Vagina (tissue), 2 donors: ENCODE data around the gene HSD11B2.

Experiments
- POLR2A ChIP-seq, 2 donors: fragments of 450-650 bp; IDR thresholded peaks; one replicate each; pipeline ENCODE4 v1.6.1; 2017; ENCODE audit warnings: antibody characterized with exemption in 2 of 2, mild to moderate bottlenecking in 2 of 2, moderate library complexity in 2 of 2
- POLR2AphosphoS5 ChIP-seq, 2 donors: sonication (generic); formaldehyde crosslinking; IDR thresholded peaks; one replicate each; pipeline ENCODE4 v1.9.0; 2017; ENCODE audit warnings: antibody characterized with exemption in 2 of 2, mild to moderate bottlenecking in 2 of 2, low read depth in 1 of 2; ENCODE audit not compliant: insufficient read depth in 1 of 2
- TF ChIP-seq, protein P1 (sequence below), 3 experiments: fragments of 450-650 bp in 2 of 3; fragments of 200-600 bp in 1 of 3; sonication (generic) in 1 of 3; IDR thresholded peaks; one replicate each; pipeline ENCODE4 v1.5.1; 2017 to 2019; ENCODE audit warnings: antibody characterized with exemption in 3 of 3, mild to moderate bottlenecking in 2 of 3, moderate library complexity in 2 of 3

DNA sequence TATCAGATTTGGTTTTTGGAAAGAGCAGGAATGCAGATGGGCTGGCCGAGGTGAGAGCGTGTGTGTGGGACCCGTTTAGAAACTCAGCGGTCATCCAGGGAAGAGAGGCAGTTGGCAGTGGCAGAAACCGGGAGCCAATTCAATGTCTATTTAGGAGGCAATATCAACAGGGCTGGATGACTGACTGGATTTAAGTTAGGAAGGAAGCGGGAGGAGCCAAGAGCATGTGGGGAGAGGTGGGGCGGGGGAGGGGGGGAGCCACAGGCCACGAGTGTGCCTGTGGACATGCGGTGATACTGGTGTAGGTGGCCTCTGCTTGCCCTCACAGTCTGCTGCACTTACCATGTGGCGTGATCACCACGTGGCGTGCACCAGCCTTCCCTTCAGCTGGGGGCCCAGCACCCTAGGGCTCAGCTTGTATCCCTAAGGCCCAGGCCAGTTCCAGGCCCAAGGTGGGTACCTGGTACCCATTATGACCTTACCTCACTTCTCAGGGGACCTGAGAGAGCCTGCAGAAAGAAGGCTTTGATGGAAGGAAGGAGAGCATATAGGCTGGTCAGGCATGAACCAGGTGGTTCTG is 26.9 kb upstream of the HSD11B2 start:
- TF ChIP-seq, protein P1, sequence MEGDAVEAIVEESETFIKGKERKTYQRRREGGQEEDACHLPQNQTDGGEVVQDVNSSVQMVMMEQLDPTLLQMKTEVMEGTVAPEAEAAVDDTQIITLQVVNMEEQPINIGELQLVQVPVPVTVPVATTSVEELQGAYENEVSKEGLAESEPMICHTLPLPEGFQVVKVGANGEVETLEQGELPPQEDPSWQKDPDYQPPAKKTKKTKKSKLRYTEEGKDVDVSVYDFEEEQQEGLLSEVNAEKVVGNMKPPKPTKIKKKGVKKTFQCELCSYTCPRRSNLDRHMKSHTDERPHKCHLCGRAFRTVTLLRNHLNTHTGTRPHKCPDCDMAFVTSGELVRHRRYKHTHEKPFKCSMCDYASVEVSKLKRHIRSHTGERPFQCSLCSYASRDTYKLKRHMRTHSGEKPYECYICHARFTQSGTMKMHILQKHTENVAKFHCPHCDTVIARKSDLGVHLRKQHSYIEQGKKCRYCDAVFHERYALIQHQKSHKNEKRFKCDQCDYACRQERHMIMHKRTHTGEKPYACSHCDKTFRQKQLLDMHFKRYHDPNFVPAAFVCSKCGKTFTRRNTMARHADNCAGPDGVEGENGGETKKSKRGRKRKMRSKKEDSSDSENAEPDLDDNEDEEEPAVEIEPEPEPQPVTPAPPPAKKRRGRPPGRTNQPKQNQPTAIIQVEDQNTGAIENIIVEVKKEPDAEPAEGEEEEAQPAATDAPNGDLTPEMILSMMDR (IDR thresholded peaks at IDR 0.05) = no peak
- TF ChIP-seq POLR2AphosphoS5 (IDR thresholded peaks at IDR 0.05; ENCODE audit: insufficient read depth in 1 of 2, low read depth in 1 of 2) (no peak), POLR2A (IDR thresholded peaks at IDR 0.05) (no peak)
